ENCODE data around the gene ACE.

DNA sequence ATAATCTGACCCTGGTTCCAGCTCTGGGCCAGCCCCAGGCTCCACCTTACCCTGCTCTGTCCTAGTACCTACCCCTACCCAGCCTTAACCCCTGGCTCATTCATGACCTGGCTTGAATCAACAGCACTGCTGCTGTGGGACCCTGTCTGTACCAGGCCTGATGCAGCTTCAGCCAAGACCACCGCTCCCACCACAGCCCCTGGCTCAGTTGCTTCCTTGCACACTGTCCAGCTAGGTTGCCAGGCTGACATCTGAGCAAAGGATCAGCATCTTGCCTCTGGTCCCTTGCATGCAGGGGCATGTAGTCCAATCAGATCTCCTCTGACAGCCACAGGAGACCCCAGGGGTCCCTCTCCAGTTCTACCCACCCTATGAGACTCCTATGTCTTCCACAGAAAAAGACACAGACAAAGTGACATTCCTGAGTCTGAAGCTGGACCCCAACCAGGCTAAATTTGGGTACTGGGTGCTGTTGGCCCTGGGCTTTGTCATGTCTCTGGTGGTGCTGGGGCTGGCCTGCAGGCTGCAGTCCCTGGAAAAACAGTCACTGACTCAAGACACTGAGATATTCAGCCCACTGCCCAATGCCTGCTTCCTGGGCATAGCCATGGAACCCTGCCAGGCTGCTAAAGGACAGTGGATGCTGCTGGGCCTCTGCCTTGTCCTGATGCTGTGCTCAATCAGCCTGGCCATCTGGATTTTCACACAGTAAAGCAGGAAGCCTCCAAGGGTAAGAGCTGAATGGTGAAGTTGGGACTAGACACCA, 42.4 kb downstream of the ACE start:
- TF ChIP-seq, protein P1, sequence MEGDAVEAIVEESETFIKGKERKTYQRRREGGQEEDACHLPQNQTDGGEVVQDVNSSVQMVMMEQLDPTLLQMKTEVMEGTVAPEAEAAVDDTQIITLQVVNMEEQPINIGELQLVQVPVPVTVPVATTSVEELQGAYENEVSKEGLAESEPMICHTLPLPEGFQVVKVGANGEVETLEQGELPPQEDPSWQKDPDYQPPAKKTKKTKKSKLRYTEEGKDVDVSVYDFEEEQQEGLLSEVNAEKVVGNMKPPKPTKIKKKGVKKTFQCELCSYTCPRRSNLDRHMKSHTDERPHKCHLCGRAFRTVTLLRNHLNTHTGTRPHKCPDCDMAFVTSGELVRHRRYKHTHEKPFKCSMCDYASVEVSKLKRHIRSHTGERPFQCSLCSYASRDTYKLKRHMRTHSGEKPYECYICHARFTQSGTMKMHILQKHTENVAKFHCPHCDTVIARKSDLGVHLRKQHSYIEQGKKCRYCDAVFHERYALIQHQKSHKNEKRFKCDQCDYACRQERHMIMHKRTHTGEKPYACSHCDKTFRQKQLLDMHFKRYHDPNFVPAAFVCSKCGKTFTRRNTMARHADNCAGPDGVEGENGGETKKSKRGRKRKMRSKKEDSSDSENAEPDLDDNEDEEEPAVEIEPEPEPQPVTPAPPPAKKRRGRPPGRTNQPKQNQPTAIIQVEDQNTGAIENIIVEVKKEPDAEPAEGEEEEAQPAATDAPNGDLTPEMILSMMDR (optimal IDR thresholded peaks at IDR 0.05 in 1 of 3, IDR thresholded peaks at IDR 0.05 in 1 of 3, conservative IDR thresholded peaks at IDR 0.05 in 1 of 3; ENCODE audit: extremely low read depth in 1 of 3, insufficient read depth in 2 of 3, low read length in 3 of 3) = no peak
- no peak for TF ChIP-seq EZH2 (IDR thresholded peaks at IDR 0.05; ENCODE audit: low read length)
